Epithelial cell of esophagus (primary cell): Measurements from ENCODE around the gene PSMA5.
A peak's percentile ranks its signal among the peaks of the same experiment; 100 is the strongest.

Experiments
- DNase-seq: peaks from one replicate; pipeline ENCODE4 v3.0.0; 2010; ENCODE audit warnings: low read depth
- H3K4me3 ChIP-seq: 2 replicates; pipeline ENCODE4 v1.5.1; 2011; ENCODE audit warnings: mild to moderate bottlenecking, low read length, control low read depth
- TF ChIP-seq, protein P1 (sequence below): IDR thresholded peaks from 2 replicates; pipeline ENCODE4 v1.5.1; 2011; ENCODE audit warnings: low read depth, mild to moderate bottlenecking, low read length, control low read depth, inconsistent platforms; ENCODE audit not compliant: insufficient read depth; ENCODE audit errors: missing control alignments

The PSMA5 gene

DNA sequence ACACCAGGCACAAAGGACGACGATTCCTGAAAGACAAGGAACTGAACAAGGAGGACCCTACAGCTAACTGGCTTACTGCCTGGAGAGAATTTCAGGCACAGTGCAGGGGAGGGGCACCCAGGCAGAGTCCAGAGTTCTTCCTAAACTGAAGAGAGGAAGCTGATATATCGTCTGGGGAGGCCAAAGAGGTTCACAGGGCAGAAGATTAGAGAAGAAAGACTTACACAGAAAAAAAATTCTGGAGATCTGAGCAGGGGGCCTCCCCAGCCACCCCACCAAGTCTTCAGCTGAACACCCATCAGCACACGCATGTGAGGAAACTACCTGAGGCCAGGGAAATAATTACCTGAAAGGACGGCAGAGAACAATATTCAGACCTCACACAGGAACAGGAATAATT, 53.1 kb downstream of the PSMA5 start:
- no peak for DNase-seq
- H3K4me3 ChIP-seq, result no peak overlapping the region
- TF ChIP-seq, protein P1, sequence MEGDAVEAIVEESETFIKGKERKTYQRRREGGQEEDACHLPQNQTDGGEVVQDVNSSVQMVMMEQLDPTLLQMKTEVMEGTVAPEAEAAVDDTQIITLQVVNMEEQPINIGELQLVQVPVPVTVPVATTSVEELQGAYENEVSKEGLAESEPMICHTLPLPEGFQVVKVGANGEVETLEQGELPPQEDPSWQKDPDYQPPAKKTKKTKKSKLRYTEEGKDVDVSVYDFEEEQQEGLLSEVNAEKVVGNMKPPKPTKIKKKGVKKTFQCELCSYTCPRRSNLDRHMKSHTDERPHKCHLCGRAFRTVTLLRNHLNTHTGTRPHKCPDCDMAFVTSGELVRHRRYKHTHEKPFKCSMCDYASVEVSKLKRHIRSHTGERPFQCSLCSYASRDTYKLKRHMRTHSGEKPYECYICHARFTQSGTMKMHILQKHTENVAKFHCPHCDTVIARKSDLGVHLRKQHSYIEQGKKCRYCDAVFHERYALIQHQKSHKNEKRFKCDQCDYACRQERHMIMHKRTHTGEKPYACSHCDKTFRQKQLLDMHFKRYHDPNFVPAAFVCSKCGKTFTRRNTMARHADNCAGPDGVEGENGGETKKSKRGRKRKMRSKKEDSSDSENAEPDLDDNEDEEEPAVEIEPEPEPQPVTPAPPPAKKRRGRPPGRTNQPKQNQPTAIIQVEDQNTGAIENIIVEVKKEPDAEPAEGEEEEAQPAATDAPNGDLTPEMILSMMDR, result no peak

- H3K4me3 ChIP-seq, result no peak overlapping the region
- DNase-seq, result no peak
- TF ChIP-seq, protein P1, result no peak
Observed at GRCh38 chr1:109372281-109372680, 54.0 kb downstream of the PSMA5 start.

DNA sequence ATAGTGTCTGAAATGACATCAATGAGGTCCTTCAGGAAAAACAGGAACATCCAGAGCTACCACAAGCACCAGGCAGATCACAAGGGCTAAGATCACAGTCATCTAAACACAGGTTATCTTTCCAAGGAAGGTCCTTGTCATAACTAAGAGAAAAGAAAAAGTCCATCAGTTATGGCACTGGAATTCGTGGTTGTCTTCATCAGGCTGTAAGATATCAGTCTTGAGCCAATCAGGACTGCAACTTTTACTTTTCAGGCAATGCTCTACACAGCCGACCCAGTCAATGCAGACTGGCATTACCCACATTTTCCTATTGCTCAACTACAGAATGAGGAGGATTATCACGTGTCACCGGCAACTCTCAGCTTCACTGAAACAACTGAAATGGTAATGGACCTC, 54.9 kb downstream of the PSMA5 start:
- DNase-seq, result peak; percentile 72
- TF ChIP-seq, protein P1, result no peak
- H3K4me3 ChIP-seq, result no peak overlapping the region

- TF ChIP-seq, protein P1, result no peak
- peak; percentile 56 for DNase-seq
- H3K4me3 ChIP-seq, result no peak overlapping the region
Observed at GRCh38 chr1:109370712-109371340, 55.4 kb downstream of the PSMA5 start.

DNA sequence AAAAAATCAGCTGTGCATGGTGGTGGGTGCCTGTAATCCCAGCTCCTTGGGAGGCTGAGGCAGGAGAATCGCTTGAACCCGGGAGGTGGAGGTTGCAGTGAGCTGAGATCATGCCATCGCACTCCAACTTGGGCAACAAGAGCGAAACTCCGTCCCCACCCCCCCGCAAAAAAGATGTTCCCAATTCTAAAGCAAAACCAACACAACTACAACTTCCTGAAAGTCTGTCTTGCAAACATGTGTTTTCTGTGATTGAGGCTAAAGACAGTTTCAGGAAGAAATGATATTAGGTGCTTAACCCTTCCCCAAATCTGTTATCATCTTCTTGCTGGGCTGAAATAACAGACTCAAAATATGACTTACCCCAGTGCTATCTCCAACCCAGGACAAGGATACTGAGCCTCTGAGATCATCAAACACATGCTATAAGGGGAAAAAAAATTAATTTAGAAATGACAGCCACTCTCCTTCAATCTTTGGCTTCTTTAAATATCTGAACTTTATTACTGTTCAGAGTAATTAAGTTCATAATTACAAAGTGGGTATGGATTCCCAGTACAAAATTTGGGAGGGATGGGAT, 57.0 kb downstream of the PSMA5 start:
- no peak overlapping the region for H3K4me3 ChIP-seq
- DNase-seq, result no peak
- TF ChIP-seq, protein P1, result no peak

- no peak overlapping the region for H3K4me3 ChIP-seq
- DNase-seq, result no peak
- TF ChIP-seq, protein P1, result no peak
Observed at GRCh38 chr1:109368464-109368863, 57.8 kb downstream of the PSMA5 start.

DNA sequence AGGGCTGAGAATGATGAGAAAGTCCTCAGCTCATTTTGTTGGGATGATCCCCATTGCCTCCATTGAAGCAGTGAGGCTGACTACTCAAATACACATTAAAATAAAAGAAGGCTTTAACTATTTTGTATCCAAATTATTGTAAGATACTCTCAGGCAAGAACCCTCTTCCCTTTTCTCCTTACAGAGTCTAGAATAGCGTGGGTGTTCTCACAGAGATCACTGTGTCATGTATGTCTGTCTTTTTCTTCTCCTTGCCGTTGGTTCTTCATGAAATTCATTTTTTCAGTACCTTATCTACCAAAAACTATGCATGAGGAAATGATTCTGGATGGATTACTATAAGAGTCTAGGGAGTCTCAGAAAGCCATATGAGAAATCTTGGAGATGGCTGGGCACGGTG, 58.6 kb downstream of the PSMA5 start:
- H3K4me3 ChIP-seq, result no peak overlapping the region
- TF ChIP-seq, protein P1, result no peak
- no peak for DNase-seq
